Measurements from ENCODE around the gene NIPBL. TPM values are rescaled to one million over a fixed set of nuclear protein-coding genes. Genes with fewer than 3 reads are reported as not detected.
"Not testable (repeated sequence)": the region's sequence is repeated elsewhere in the genome, so short reads cannot be mapped to it uniquely, and the experiment has no call there.

The NIPBL gene
- total and polyA plus RNA-seq, 8 donors = 8.1 to 48.1 (median 26.4) TPM

- WGBS, 2 donors = 98 to 100% methylated on average over 1 of the region's 1 CpG
- Histone ChIP-seq H3K27me3 (no peaks in the 10 kb centered on the region), H3K36me3 (no peaks in the 10 kb centered on the region), H3K4me3 (no peak overlapping the region), H3K4me1 (peaks cover 15 to 25% (median 21%) of the 10 kb centered on the region in 3 donors), H3K9me3 (no peaks in the 10 kb centered on the region), H3K27ac (no peak overlapping the region)
- ATAC-seq (no peak), DNase-seq (no peak), FAIRE-seq (no peak)
- intact Hi-C loops (cut with DNase I) = loop anchor here in 1 of 3 donors (10.0 kb wide), 1 partner anchor 46 kb away; no protein-coding TSS in a partner anchor
- TF ChIP-seq CTCF (IDR thresholded peaks at IDR 0.05) = no peak
These were observed 12.7 kb downstream of the NIPBL start for GRCh38 chr5:36889264-36889663.

GRCh38 chr5:36891266-36891665 is 14.7 kb downstream of the NIPBL start:
- Histone ChIP-seq H3K4me3 (no peak overlapping the region), H3K9me3 (no peaks in the 10 kb centered on the region), H3K27ac (no peak overlapping the region), H3K27me3 (no peaks in the 10 kb centered on the region), H3K36me3 (no peaks in the 10 kb centered on the region), H3K4me1 (peaks cover 13 to 22% (median 16%) of the 10 kb centered on the region in 3 donors)
- no peak for DNase-seq
- TF ChIP-seq CTCF (IDR thresholded peaks at IDR 0.05) = no peak
- WGBS, 2 donors = 97 to 100% methylated on average over 1 of the region's 1 CpG
- ATAC-seq = no peak
- no peak for FAIRE-seq
- intact Hi-C loops (cut with DNase I) = no loop called here

- FAIRE-seq; H3K27ac ChIP-seq; H3K27me3 ChIP-seq; DNase-seq; ATAC-seq; H3K4me3 ChIP-seq; intact Hi-C loops (cut with DNase I); H3K36me3 ChIP-seq; H3K9me3 ChIP-seq: not testable (repeated sequence)
- WGBS, 2 donors = 89 to 100% methylated on average over 2 of the region's 6 CpGs
- H3K4me1 ChIP-seq = peaks cover 9 to 16% (median 13%) of the 10 kb centered on the region in 3 donors
These were observed 15.7 kb downstream of the NIPBL start for GRCh38 chr5:36892085-36892830.

GRCh38 chr5:36894954-36895353 is 18.4 kb downstream of the NIPBL start:
- Histone ChIP-seq H3K4me3 (no peak overlapping the region), H3K9me3 (no peaks in the 10 kb centered on the region), H3K27me3 (no peaks in the 10 kb centered on the region), H3K4me1 (peaks cover 0 to 15% (median 13%) of the 10 kb centered on the region in 3 donors), H3K27ac (no peak overlapping the region), H3K36me3 (no peaks in the 10 kb centered on the region)
- 84 to 95% methylated on average over 1 of the region's 1 CpG for WGBS, 2 donors
- ATAC-seq (no peak), FAIRE-seq (no peak), DNase-seq (no peak)
- intact Hi-C loops (cut with DNase I) = no loop called here
- no peak for TF ChIP-seq CTCF (IDR thresholded peaks at IDR 0.05)

- DNase-seq (no peak), ATAC-seq (no peak), FAIRE-seq (no peak)
- H3K36me3 ChIP-seq = no peaks in the 10 kb centered on the region
- no peaks in the 10 kb centered on the region for H3K27me3 ChIP-seq
- intact Hi-C loops (cut with DNase I) = no loop called here
- no peaks in the 10 kb centered on the region for H3K9me3 ChIP-seq
- WGBS, 2 donors = 93 to 94% methylated on average over 8 of the region's 8 CpGs
- H3K4me3 ChIP-seq = no peak overlapping the region
- peaks cover 0 to 15% (median 13%) of the 10 kb centered on the region in 3 donors for H3K4me1 ChIP-seq
- no peak for TF ChIP-seq CTCF (IDR thresholded peaks at IDR 0.05)
- H3K27ac ChIP-seq = no peak overlapping the region
These were observed 19.9 kb downstream of the NIPBL start for GRCh38 chr5:36896476-36896875.

All from pancreas (tissue), 10 donors.